Ishikawa (cell line): ENCODE data around the gene PCBP3.

Experiments
- CEBPB ChIP-seq: IDR thresholded peaks from 2 replicates; pipeline ENCODE4 v1.6.1; 2012
- CREB1 ChIP-seq: IDR thresholded peaks from 2 replicates; pipeline ENCODE4 v1.6.1; 2012; ENCODE audit warnings: low read depth
- EP300 ChIP-seq: IDR thresholded peaks from 2 replicates; pipeline ENCODE4 v1.6.1; 2012; ENCODE audit warnings: borderline replicate concordance
- FOXM1 ChIP-seq: IDR thresholded peaks from 2 replicates; pipeline ENCODE4 v1.6.1; 2012; ENCODE audit warnings: low read depth, borderline replicate concordance
- NFIC ChIP-seq: IDR thresholded peaks from 2 replicates; pipeline ENCODE4 v1.6.1; 2012
- RAD21 ChIP-seq: IDR thresholded peaks from 2 replicates; pipeline ENCODE4 v1.6.1; 2012; ENCODE audit warnings: low read depth
- TAF1 ChIP-seq: IDR thresholded peaks from 2 replicates; pipeline ENCODE4 v1.6.1; 2012; ENCODE audit warnings: low read depth, mild to moderate bottlenecking
- TCF12 ChIP-seq: IDR thresholded peaks from 2 replicates; pipeline ENCODE4 v1.6.1; 2012; ENCODE audit warnings: low read depth
- TEAD4 ChIP-seq: IDR thresholded peaks from 2 replicates; pipeline ENCODE4 v1.6.1; 2012
- YY1 ChIP-seq: IDR thresholded peaks from 2 replicates; pipeline ENCODE4 v1.6.1; 2012; ENCODE audit warnings: low read depth
- ZBTB7A ChIP-seq: IDR thresholded peaks from 2 replicates; pipeline ENCODE4 v1.6.1; 2012; ENCODE audit warnings: low read depth
- TF ChIP-seq, protein P1 (sequence below): IDR thresholded peaks from 2 replicates; pipeline ENCODE4 v1.6.1; 2012
- TF ChIP-seq, protein P2 (sequence below): IDR thresholded peaks from 2 replicates; pipeline ENCODE4 v1.6.1; 2012
- TF ChIP-seq, protein P3 (sequence below): IDR thresholded peaks from 2 replicates; pipeline ENCODE4 v1.6.1; 2012; ENCODE audit warnings: low read depth, mild to moderate bottlenecking

DNA sequence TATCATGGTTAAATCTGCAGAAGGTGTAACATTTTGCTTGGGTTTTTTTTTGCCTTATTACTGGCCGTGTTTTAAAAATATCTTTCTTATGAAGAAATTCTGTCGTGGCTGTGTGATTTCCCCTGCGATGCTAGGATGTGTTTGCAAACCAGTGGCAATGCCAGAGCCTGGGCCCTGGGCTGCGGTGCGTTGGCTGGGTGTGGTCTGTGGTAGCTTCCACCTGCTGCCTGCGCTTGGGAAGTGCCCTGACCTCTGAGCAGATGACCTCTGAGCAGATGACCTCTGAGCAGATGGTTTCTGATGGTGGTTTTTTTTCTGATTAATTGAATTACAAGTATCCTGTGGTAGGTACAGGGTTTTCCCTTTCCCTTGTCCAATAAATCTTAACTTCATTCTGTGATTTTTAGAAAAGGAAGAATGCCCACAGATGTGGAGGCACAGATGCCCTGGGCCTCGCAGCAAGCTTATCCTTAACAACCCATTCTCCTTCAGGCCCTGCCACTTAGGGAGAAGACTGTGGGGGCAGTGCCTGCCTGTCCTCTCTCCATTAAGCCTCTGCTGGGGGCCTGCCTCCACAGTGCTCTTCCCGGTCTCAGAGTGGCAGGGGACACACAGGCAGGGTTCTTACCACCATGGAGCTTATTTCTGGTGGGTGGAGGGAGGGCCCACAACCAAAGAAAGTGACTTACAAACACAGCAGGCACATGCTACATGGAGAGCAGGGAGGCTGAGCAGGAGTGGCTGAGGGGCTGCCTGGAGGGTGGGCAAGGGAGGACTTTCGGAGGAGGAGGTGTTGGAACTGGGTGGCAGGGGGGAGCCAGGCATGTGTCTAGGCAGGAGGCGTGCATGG, 81.7 kb downstream of the PCBP3 start:
- TF ChIP-seq NFIC: no peak
- TF ChIP-seq, protein P1, sequence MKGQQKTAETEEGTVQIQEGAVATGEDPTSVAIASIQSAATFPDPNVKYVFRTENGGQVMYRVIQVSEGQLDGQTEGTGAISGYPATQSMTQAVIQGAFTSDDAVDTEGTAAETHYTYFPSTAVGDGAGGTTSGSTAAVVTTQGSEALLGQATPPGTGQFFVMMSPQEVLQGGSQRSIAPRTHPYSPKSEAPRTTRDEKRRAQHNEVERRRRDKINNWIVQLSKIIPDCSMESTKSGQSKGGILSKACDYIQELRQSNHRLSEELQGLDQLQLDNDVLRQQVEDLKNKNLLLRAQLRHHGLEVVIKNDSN: no peak
- no peak for TF ChIP-seq EP300
- TF ChIP-seq CREB1: no peak
- TF ChIP-seq, protein P2, sequence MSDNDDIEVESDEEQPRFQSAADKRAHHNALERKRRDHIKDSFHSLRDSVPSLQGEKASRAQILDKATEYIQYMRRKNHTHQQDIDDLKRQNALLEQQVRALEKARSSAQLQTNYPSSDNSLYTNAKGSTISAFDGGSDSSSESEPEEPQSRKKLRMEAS: no peak
- no peak for TF ChIP-seq RAD21
- TF ChIP-seq, protein P3, sequence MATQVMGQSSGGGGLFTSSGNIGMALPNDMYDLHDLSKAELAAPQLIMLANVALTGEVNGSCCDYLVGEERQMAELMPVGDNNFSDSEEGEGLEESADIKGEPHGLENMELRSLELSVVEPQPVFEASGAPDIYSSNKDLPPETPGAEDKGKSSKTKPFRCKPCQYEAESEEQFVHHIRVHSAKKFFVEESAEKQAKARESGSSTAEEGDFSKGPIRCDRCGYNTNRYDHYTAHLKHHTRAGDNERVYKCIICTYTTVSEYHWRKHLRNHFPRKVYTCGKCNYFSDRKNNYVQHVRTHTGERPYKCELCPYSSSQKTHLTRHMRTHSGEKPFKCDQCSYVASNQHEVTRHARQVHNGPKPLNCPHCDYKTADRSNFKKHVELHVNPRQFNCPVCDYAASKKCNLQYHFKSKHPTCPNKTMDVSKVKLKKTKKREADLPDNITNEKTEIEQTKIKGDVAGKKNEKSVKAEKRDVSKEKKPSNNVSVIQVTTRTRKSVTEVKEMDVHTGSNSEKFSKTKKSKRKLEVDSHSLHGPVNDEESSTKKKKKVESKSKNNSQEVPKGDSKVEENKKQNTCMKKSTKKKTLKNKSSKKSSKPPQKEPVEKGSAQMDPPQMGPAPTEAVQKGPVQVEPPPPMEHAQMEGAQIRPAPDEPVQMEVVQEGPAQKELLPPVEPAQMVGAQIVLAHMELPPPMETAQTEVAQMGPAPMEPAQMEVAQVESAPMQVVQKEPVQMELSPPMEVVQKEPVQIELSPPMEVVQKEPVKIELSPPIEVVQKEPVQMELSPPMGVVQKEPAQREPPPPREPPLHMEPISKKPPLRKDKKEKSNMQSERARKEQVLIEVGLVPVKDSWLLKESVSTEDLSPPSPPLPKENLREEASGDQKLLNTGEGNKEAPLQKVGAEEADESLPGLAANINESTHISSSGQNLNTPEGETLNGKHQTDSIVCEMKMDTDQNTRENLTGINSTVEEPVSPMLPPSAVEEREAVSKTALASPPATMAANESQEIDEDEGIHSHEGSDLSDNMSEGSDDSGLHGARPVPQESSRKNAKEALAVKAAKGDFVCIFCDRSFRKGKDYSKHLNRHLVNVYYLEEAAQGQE: no peak
- TF ChIP-seq FOXM1: no peak
- TF ChIP-seq YY1: no peak
- no peak for TF ChIP-seq CEBPB
- TF ChIP-seq TEAD4: no peak
- TF ChIP-seq TAF1: no peak
- no peak for TF ChIP-seq ZBTB7A
- TF ChIP-seq TCF12: no peak
